T-helper 9 cell (primary cell): ENCODE data around the gene LRRC75A.
"Not testable (repeated sequence)": the region's sequence is repeated elsewhere in the genome, so short reads cannot be mapped to it uniquely, and the experiment has no call there.

Source experiments
- DNase-seq: peaks from one replicate; pipeline ENCODE4 v3.0.0-alpha.2; 2020

The LRRC75A gene

GRCh38 chr17:16428098-16428882, 63.7 kb downstream of the LRRC75A start:
- no peak for DNase-seq

DNA sequence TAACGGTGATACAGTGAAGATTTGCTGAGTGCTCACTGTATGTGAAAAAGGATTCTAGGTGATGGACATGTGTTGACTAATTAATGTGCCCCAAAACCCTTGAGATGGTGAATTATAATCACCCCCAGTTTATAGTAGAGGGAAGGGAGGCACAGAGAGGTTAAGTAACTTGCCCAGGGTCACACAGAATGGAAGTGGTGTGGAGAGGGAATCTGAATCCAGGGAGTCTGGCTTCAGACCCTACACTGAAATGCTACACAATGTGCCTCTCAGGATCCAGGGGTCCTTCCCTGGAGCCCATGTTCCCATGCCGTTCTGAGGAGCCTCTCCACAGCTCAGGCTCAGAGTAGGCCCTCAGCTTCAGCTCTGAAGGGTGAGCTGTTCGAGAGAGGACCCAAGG, 65.0 kb downstream of the LRRC75A start:
- DNase-seq: no peak

DNA sequence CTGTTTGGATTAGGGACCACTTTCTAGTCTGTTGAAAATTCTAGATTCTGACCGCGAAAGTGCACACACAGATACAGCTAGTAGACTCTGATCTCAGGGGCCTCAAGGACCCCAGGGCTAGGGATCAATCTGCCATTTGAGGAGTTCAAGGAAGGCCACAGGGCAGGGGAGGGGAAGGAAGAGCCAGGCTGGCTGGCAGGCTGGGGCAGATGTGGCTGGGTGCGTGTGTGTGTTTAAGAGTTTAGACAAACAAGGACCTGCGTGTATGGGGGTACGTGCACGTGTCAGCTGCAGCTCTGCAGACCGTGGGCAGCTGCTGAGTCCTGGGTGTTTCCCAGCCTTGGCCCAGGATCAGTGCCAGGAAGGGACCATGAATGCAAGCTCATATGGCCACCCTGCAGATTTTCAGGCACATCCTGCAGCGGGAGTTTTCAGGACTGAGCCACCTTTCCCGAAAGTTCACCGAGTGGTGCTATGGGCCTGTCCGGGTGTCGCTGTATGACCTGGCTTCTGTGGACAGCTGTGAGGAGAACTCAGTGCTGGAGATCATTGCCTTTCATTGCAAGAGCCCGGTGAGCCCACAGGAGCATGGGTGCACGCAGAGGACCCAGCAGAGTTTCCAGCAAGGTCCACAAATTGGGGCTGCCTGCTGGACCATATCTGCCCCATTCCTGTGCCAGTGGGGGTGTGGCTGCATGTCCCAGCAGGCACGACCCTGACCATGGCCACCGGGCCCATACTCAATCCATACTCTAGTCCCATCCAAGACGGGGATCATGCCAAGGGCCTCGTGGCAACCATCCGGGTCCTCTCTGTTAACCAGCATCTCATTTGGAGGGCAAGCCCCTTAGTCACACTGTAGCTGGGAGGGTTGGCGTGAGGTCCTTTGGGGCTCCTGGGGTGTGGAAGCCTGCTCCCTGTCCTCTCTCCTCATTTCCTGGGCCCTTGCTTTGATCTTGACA, 66.0 kb downstream of the LRRC75A start:
- no peak for DNase-seq

- DNase-seq: no peak
These were observed 66.8 kb downstream of the LRRC75A start for GRCh38 chr17:16425202-16425601.

- DNase-seq: no peak
These were observed 68.6 kb downstream of the LRRC75A start for GRCh38 chr17:16423226-16423872.

- DNase-seq: no peak
These were observed 69.6 kb downstream of the LRRC75A start for GRCh38 chr17:16422416-16422815.

DNA sequence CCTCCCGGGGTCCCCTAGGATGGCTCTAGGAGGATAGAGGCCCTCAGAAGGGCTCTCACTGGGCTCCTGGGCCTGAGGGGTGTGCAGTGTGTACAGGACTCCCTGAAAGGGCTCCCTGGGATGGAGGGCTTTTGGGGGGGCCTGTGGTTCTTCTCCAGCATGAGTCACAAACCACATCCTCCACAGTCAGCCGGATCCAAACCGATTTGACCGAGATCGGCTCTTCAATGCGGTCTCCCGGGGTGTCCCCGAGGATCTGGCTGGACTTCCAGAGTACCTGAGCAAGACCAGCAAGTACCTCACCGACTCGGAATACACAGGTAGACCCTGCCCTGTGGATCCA, 72.1 kb downstream of the LRRC75A start:
- DNase-seq: no peak

DNA sequence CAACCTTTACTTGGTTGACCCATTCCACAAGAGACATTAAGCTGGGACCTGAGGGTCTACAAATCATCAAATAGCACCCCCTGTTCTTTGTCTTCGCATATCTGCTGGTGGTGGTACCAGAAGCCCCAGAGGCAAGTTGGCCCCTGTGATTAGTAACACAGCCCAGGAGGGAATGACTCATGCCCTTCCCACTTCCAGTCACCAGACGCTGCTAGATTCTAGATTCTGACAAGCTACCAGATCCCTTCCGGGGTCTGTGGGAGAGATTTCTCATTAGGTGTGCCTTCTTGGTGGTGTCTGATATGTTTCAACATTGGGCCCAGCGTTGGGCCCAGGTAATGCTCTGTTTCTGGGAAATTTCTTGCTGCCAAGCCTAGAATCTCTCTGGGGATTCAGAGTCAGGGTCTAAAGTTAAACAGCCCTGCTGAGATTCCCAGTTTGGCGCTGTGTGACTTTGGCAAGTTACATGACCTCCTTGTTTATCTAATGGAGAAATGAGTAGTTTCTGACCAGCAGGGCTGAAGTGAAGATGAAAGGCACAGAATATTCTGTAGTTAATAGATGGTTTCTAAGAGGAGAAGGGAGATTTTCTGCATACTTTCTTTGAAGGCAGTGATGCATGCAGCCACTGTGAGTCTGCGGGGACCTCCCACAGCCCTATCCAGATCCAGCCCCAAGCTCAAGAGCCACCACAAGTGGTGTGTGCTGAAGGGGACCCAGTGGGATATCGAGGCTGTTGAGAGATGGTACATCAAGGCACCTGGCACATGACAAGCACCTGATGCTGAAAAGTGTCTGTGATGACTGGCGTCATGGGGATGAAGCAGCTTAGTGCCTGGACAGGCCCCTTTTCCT, 72.7 kb downstream of the LRRC75A start:
- no peak for DNase-seq

DNA sequence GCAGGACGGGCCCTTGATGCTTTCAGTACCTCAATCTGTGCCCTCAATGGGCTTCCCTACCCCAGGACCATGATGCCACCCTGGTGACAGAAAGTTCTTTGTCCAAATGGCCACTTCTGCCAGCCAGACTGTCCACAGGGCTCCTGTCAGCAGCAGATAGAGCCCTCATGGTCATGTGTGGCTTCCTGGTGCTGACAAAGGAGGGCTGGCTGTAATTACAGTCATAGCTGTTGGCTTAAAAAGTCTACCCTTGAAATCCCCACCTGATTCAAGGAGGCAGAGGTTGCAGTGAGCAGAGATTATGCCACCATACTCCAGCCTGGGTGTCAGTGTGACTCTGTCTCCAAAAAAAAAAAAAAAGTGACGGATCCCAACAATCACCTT, 73.3 kb downstream of the LRRC75A start:
- DNase-seq: no peak

DNA sequence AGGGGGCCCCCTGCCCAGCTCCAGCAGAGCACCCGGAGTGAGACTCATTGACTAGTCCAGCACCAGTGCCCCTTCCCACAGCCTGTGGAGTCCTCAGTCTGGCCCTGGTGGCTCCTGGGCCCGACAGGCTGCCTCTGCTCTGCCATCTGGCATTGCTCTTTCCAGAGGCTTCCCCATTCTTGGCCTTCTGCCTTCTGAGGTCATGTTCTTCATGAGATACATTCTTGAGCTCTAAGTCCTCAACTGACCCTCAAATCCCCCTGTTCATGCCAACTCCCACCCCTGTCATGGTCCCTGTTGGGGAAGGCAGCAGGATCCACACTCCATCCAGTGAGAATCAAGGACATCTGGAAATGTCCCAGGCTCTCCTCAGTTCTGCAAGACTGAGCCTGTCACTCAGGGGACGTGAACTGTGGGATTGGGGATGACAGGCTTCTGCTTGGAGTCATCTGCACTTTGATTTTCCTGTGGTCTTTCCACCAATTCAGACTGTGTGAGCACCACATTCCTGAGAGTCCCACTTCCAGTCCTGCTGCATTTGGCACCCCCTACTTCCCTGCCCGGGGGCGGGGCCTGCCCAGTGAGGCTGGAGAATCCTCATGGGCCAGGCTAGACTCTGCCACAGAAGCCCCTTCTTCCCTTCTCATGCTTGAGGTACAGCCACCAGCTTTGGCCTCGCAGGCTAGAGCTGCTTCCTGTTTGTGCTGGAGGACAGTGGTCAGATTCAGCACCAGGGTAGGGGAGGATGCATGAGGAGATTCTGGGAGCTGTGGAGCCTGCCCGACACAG, 73.9 kb downstream of the LRRC75A start:
- no peak for DNase-seq

DNA sequence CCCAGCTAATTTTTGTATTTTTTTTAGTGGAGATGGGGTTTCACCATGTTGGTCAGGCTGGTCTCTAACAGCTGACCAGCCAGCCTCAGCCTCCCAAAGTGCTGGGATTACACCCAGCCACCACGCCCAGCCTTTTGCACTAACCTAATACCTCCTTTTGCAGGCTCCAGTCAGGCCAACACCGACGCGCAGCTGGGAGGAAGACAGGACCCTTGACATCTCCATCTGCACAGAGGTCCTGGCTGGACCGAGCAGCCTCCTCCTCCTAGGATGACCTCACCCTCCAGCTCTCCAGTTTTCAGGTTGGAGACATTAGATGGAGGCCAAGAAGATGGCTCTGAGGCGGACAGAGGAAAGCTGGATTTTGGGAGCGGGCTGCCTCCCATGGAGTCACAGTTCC, 74.6 kb downstream of the LRRC75A start:
- no peak for DNase-seq

- no peak for DNase-seq
These were observed 76.7 kb downstream of the LRRC75A start, which contains the start of gene TRPV2 for GRCh38 chr17:16415031-16415924. TSS of gene TRPV2 (plus strand) at chr17:16415571. CDS start at chr17:16417669, 2,098 bp downstream.

- DNase-seq: no peak
These were observed 83.9 kb downstream of the LRRC75A start for GRCh38 chr17:16407911-16408588.

DNA sequence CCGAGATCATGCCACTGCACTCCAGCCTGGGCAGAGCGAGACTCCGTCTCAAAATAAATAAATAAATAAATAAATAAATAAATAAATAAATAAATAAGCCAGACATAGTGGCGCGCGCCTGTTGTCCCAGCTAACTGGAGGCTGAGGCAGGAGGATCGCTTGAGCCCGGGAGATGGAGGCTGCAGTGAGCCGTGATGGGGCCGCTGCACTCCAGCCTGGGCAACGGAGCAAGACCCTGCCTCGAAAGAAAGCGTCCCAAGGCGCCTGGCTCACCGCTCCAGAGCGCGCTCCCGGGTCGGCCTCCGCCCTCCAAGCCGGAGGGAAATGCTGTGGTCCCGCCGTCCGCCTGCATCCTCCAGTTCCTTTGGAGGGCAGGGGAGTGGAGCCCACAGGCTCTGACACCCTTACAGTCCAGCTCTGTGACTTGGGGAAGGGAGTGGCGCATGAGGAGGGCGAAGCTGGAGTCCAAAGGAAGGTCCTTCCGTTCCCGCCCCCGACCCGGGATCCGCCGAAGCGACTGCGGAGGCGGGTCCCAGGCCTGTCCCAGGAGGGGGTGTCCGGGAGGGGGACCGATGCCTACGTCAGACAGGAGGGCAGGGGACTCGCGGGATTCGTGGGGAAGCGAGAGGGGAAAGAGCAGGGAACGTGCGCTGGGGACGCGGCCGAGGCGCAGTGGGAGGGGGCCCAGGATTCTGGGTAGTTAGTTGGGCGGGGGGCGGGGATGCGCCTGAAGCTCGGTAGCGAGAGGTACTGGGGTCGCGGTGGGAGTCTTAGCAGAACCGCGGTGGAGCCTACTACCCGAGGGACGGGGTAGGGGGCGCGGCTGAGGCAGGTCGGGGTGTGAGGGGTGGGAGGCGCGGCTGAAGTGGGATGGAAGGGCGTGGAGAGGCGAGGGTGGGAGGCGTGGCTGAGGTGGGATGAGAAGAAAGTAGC, 85.0 kb downstream of the LRRC75A start:
- no peak for DNase-seq

GRCh38 chr17:16403847-16404246, 88.1 kb downstream of the LRRC75A start:
- DNase-seq: not testable (repeated sequence)

GRCh38 chr17:16398270-16399267, 93.4 kb downstream of the LRRC75A start:
- no peak for DNase-seq

GRCh38 chr17:16396693-16397092, 95.3 kb downstream of the LRRC75A start:
- DNase-seq: not testable (repeated sequence)
